HepG2 (cell line): ENCODE results near the gene FOXD2. TPM values are rescaled to one million over a fixed set of nuclear protein-coding genes. Genes with fewer than 3 reads are reported as not detected.
A peak's percentile ranks its signal among the peaks of the same experiment; 100 is the strongest.

Experiments used
- ARNT2 ChIP-seq: sonication (generic); formaldehyde crosslinking; IDR thresholded peaks from 2 replicates; pipeline ENCODE4 v1.8.0; 2022; ENCODE audit warnings: mild to moderate bottlenecking, low read depth, missing genetic modification reagents, moderate library complexity
- MYNN ChIP-seq: sonication (generic); formaldehyde crosslinking; IDR thresholded peaks from 2 replicates; pipeline ENCODE4 v1.4.0; 2020; ENCODE audit warnings: mild to moderate bottlenecking, low read depth, missing genetic modification reagents
- NRL ChIP-seq: sonication (generic); formaldehyde crosslinking; IDR thresholded peaks from 2 replicates; pipeline ENCODE4 v1.5.0; 2020; ENCODE audit warnings: missing genetic modification reagents, mild to moderate bottlenecking, moderate library complexity, borderline replicate concordance
- REXO4 ChIP-seq: sonication (generic); formaldehyde crosslinking; IDR thresholded peaks from 2 replicates; pipeline ENCODE4 v1.8.0; 2022; ENCODE audit warnings: missing genetic modification reagents, mild to moderate bottlenecking, borderline replicate concordance
- SKI ChIP-seq: fragments of 450-650 bp; IDR thresholded peaks from one replicate; pipeline ENCODE4 v1.6.1; 2018; ENCODE audit warnings: mild to moderate bottlenecking; ENCODE audit not compliant: partially characterized antibody
- TSC22D2 ChIP-seq: sonication (generic); formaldehyde crosslinking; IDR thresholded peaks from 2 replicates; pipeline ENCODE4 v1.5.1; 2020; ENCODE audit warnings: missing genetic modification reagents, mild to moderate bottlenecking, borderline replicate concordance
- WIZ ChIP-seq: sonication (generic); formaldehyde crosslinking; IDR thresholded peaks from 2 replicates; pipeline ENCODE4 v1.5.1; 2020; ENCODE audit warnings: mild to moderate bottlenecking, missing genetic modification reagents
- ZNF446 ChIP-seq: sonication (generic); formaldehyde crosslinking; IDR thresholded peaks from 2 replicates; pipeline ENCODE4 v1.5.0; 2020; ENCODE audit warnings: mild to moderate bottlenecking, missing genetic modification reagents
- polyA plus RNA-seq, 8 experiments: library from polyadenylated mRNA; depleted of rRNA in 3 of 8; stranded (reverse) in 7 of 8; unstranded in 1 of 8; fragments of >200 nt; fragmentation: Illumina TruSeq in 4 of 8; extraction: Trizol in 4 of 8; gene quantifications; 2 replicates each; pipeline versions ENCODE4 v1.2.1 to v1.2.3, GENCODE V29; 2011 to 2016; ENCODE audit warnings: low read depth in 4 of 8, missing spikeins in 1 of 8, mixed read lengths in 1 of 8; ENCODE audit not compliant: insufficient read depth in 1 of 8
- total RNA-seq, 5 experiments: library from RNA; depleted of rRNA; stranded (reverse); fragments of >200 nt; fragmentation: Illumina TruSeq; extraction: Trizol; gene quantifications; 2 replicates each; pipeline ENCODE4 v1.2.3, GENCODE V29; 2016; ENCODE audit warnings: low read depth in 1 of 5
- TF ChIP-seq, protein P1 (sequence below): sonication (generic); formaldehyde crosslinking; IDR thresholded peaks from 2 replicates; pipeline ENCODE4 v1.5.1; 2020; ENCODE audit warnings: missing genetic modification reagents, mild to moderate bottlenecking, borderline replicate concordance
- TF ChIP-seq, protein P2 (sequence below), 2 experiments: fragments of 450-650 bp in 1 of 2; sonication (generic) in 1 of 2; formaldehyde crosslinking in 1 of 2; IDR thresholded peaks; 2 replicates each; pipeline versions ENCODE4 v1.6.1 to v1.8.0; 2016 to 2022; ENCODE audit warnings: antibody characterized with exemption in 1 of 2, mild to moderate bottlenecking in 1 of 2, missing genetic modification reagents in 1 of 2
- TF ChIP-seq, protein P3 (sequence below): sonication (generic); formaldehyde crosslinking; IDR thresholded peaks from 2 replicates; pipeline ENCODE4 v1.5.1; 2020; ENCODE audit warnings: mild to moderate bottlenecking, missing genetic modification reagents, moderate library complexity
- TF ChIP-seq, protein P4 (sequence below): sonication (generic); formaldehyde crosslinking; IDR thresholded peaks from 2 replicates; pipeline ENCODE4 v1.8.0; 2022; ENCODE audit warnings: missing genetic modification reagents, mild to moderate bottlenecking, borderline replicate concordance

Gene FOXD2
- total and polyA plus RNA-seq, 2 of the 13 experiments (the other 11 are each of a cell fraction or from before 2014, with no cell fraction given), result 0.01 to 0.09 TPM

DNA sequence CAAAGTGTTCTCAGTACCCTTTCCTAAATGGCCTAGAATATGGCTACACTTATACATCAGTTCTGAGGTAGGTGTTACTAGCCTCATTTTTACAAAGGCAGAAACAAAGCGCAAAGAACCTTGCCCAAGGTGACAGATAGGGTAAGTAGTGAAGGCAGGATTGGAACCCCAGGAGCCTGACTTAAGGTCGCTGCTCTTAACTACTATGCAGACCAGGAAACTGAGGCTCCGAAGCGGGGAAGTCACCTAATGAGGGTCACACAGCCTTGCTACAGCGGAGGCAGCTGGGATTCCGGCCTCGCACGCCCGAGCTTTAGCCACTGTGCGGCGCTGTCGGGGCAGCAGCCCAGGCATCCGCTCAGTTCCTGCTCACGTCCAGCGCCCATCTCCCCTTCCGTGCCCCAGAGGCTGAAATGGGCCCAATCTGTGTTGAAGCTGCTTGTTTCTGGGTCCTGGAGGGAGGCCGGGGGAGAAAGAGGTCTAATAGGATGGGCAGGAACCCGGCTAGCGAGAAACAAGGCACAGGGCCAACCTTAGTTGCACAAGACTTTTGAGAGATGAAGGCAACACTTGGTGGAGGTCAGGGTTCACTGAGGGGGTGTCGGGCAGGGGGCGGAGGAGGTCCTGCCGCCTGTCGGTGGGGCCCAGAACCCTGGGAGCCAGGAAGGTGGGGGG is 1.4 kb upstream of the FOXD2 start (continued):
- TF ChIP-seq, protein P1, sequence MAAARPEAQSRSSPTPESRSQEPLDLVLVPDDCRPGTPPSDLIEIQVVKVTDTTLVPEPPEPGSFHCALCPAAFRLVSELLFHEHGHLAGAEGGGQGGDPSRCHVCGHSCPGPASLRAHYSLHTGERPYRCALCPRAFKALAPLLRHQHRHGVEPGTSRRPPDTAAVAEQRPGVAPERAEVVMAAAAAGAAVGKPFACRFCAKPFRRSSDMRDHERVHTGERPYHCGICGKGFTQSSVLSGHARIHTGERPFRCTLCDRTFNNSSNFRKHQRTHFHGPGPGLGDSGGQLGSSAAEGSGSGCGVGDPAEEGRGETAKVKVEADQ (CRISPR knock-in tag), result no peak
- TF ChIP-seq, protein P2, sequence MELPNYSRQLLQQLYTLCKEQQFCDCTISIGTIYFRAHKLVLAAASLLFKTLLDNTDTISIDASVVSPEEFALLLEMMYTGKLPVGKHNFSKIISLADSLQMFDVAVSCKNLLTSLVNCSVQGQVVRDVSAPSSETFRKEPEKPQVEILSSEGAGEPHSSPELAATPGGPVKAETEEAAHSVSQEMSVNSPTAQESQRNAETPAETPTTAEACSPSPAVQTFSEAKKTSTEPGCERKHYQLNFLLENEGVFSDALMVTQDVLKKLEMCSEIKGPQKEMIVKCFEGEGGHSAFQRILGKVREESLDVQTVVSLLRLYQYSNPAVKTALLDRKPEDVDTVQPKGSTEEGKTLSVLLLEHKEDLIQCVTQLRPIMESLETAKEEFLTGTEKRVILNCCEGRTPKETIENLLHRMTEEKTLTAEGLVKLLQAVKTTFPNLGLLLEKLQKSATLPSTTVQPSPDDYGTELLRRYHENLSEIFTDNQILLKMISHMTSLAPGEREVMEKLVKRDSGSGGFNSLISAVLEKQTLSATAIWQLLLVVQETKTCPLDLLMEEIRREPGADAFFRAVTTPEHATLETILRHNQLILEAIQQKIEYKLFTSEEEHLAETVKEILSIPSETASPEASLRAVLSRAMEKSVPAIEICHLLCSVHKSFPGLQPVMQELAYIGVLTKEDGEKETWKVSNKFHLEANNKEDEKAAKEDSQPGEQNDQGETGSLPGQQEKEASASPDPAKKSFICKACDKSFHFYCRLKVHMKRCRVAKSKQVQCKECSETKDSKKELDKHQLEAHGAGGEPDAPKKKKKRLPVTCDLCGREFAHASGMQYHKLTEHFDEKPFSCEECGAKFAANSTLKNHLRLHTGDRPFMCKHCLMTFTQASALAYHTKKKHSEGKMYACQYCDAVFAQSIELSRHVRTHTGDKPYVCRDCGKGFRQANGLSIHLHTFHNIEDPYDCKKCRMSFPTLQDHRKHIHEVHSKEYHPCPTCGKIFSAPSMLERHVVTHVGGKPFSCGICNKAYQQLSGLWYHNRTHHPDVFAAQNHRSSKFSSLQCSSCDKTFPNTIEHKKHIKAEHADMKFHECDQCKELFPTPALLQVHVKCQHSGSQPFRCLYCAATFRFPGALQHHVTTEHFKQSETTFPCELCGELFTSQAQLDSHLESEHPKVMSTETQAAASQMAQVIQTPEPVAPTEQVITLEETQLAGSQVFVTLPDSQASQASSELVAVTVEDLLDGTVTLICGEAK (IDR thresholded peaks at IDR 0.05), result no peak
- TF ChIP-seq, protein P2 (CRISPR knock-in tag; IDR thresholded peaks at IDR 0.05), result 0 out of 2 replicates have a peak, but pooled peaks have one; percentile 8
- TF ChIP-seq, protein P3, sequence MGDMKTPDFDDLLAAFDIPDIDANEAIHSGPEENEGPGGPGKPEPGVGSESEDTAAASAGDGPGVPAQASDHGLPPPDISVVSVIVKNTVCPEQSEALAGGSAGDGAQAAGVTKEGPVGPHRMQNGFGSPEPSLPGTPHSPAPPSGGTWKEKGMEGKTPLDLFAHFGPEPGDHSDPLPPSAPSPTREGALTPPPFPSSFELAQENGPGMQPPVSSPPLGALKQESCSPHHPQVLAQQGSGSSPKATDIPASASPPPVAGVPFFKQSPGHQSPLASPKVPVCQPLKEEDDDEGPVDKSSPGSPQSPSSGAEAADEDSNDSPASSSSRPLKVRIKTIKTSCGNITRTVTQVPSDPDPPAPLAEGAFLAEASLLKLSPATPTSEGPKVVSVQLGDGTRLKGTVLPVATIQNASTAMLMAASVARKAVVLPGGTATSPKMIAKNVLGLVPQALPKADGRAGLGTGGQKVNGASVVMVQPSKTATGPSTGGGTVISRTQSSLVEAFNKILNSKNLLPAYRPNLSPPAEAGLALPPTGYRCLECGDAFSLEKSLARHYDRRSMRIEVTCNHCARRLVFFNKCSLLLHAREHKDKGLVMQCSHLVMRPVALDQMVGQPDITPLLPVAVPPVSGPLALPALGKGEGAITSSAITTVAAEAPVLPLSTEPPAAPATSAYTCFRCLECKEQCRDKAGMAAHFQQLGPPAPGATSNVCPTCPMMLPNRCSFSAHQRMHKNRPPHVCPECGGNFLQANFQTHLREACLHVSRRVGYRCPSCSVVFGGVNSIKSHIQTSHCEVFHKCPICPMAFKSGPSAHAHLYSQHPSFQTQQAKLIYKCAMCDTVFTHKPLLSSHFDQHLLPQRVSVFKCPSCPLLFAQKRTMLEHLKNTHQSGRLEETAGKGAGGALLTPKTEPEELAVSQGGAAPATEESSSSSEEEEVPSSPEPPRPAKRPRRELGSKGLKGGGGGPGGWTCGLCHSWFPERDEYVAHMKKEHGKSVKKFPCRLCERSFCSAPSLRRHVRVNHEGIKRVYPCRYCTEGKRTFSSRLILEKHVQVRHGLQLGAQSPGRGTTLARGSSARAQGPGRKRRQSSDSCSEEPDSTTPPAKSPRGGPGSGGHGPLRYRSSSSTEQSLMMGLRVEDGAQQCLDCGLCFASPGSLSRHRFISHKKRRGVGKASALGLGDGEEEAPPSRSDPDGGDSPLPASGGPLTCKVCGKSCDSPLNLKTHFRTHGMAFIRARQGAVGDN (CRISPR knock-in tag), result peak; percentile 75
- no peak for TF ChIP-seq REXO4
- no peak for TF ChIP-seq ZNF446 (CRISPR knock-in tag)
- no peak for TF ChIP-seq TSC22D2 (CRISPR knock-in tag)
- 0 out of 2 replicates have a peak, but pooled peaks have one; percentile 64 for TF ChIP-seq WIZ (CRISPR knock-in tag)
- TF ChIP-seq, protein P4, sequence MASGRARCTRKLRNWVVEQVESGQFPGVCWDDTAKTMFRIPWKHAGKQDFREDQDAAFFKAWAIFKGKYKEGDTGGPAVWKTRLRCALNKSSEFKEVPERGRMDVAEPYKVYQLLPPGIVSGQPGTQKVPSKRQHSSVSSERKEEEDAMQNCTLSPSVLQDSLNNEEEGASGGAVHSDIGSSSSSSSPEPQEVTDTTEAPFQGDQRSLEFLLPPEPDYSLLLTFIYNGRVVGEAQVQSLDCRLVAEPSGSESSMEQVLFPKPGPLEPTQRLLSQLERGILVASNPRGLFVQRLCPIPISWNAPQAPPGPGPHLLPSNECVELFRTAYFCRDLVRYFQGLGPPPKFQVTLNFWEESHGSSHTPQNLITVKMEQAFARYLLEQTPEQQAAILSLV, result 0 out of 2 replicates have a peak, but pooled peaks have one; percentile 52
- 0 out of 2 replicates have a peak, but pooled peaks have one; percentile 19 for TF ChIP-seq ARNT2 (CRISPR knock-in tag)
- no peak for TF ChIP-seq SKI
- no peak for TF ChIP-seq MYNN (CRISPR knock-in tag)
- 0 out of 2 replicates have a peak, but pooled peaks have one; percentile 38 for TF ChIP-seq NRL (CRISPR knock-in tag)
